Smooth muscle cell (in vitro differentiated cells): ENCODE results near the gene COBL. TPM values are rescaled to one million over a fixed set of nuclear protein-coding genes. Genes with fewer than 3 reads are reported as not detected.

Experiments
- DNase-seq: peaks from one replicate; lab custom pipeline; 2025; ENCODE audit not compliant: unreplicated experiment; lab: John Stamatoyannopoulos, UW
- H2AFZ ChIP-seq: fragments of 200-600 bp; sonication (generic); 2 replicates; pipeline ENCODE4 v1.6.0; 2016; ENCODE audit warnings: antibody characterized with exemption, low read depth, mild to moderate bottlenecking
- H3F3A ChIP-seq: fragments of 200-600 bp; sonication (generic); 2 replicates; pipeline ENCODE4 v1.6.0; 2017; ENCODE audit warnings: antibody characterized with exemption, low read depth
- H3K27ac ChIP-seq: fragments of 200-600 bp; sonication (generic); 2 replicates; pipeline ENCODE4 v1.5.1; 2016; ENCODE audit warnings: low read depth, mild to moderate bottlenecking
- H3K27me3 ChIP-seq: fragments of 200-600 bp; sonication (generic); 2 replicates; pipeline ENCODE4 v1.6.1; 2016; ENCODE audit warnings: low read depth, mild to moderate bottlenecking
- H3K36me3 ChIP-seq: fragments of 200-600 bp; sonication (generic); 2 replicates; pipeline ENCODE4 v1.5.1; 2016; ENCODE audit warnings: low read depth
- H3K4me1 ChIP-seq: fragments of 200-600 bp; sonication (generic); 2 replicates; pipeline ENCODE4 v1.5.1; 2016; ENCODE audit warnings: low read depth
- H3K4me2 ChIP-seq: fragments of 200-600 bp; sonication (generic); 2 replicates; pipeline ENCODE4 v1.6.0; 2016; ENCODE audit warnings: mild to moderate bottlenecking
- H3K4me3 ChIP-seq: fragments of 200-600 bp; sonication (generic); 2 replicates; pipeline ENCODE4 v1.5.1; 2016; ENCODE audit warnings: mild to moderate bottlenecking
- H3K79me2 ChIP-seq: fragments of 200-600 bp; sonication (generic); 2 replicates; pipeline ENCODE4 v1.6.0; 2016; ENCODE audit warnings: low read depth, mild to moderate bottlenecking
- H3K9ac ChIP-seq: fragments of 200-600 bp; sonication (generic); 2 replicates; pipeline ENCODE4 v1.6.0; 2016; ENCODE audit warnings: low read depth
- H3K9me3 ChIP-seq: fragments of 200-600 bp; sonication (generic); replicated peaks from 2 replicates; pipeline ENCODE4 v1.5.1; 2016; ENCODE audit warnings: low read depth
- H4K20me1 ChIP-seq: fragments of 200-600 bp; sonication (generic); 2 replicates; pipeline ENCODE4 v1.6.0; 2016; ENCODE audit warnings: low read depth
- WGBS: methylation state at CpG from one replicate; pipeline ENCODE4 v1.1.7; 2016; ENCODE audit warnings: low lambda C conversion rate; 5-methylcytosine and 5-hydroxymethylcytosine counted together
- polyA plus RNA-seq: library from polyadenylated mRNA; unstranded; fragments of >200 nt; fragmentation: Nextera tagmentation; extraction: Ambion mirVana; gene quantifications from 2 replicates; pipeline ENCODE4 v1.2.1, GENCODE V29; 2016
- total RNA-seq: library from RNA; depleted of rRNA; stranded (reverse); fragments of >200 nt; gene quantifications from 2 replicates; pipeline ENCODE4 v1.2.3, GENCODE V29; 2014
- TF ChIP-seq, protein P1 (sequence below): fragments of 200-600 bp; sonication (generic); IDR thresholded peaks from 2 replicates; pipeline ENCODE4 v1.5.1; 2017; ENCODE audit warnings: borderline replicate concordance, mild to moderate bottlenecking, antibody characterized with exemption; ENCODE audit not compliant: insufficient read depth, poor library complexity, severe bottlenecking

COBL gene
- total and polyA plus RNA-seq, 2 experiments from 2014 or later: 0.47 to 2.8 TPM

DNA sequence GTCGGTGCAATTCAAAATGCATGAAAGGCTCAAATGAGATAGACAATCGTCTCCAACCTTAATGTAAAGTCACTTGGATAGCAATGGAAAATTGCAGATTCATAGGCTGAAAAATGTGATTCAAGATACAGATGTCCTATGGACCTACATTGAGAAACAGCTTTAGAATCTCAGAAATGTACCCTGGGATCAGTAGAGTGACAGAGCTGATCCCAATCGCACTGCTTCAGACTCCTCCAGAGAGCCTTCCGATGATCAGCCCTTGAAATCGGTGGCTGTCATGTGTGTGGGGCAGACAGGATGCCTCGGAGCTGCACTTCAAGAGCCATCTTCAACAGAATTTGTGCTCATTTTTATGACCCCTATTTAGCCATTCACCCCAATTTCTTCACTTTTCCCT is 293.8 kb downstream of the COBL start:
- Histone ChIP-seq H3K9ac (no peak overlapping the region), H3K36me3 (no peaks in the 10 kb centered on the region), H2AFZ (no peak overlapping the region), H3K4me3 (no peak overlapping the region), H3F3A (peaks cover 3% of the 10 kb centered on the region), H3K4me1 (no peaks in the 10 kb centered on the region), H3K79me2 (no peaks in the 10 kb centered on the region), H3K27me3 (no peaks in the 10 kb centered on the region), H3K9me3 (no peaks in the 10 kb centered on the region), H4K20me1 (no peaks in the 10 kb centered on the region), H3K27ac (peak overlapping the region; percentile 89), H3K4me2 (peak overlapping the region; percentile 7)
- no peak for DNase-seq
- WGBS: 86% methylated on average over 6 of the region's 6 CpGs
- TF ChIP-seq, protein P1, sequence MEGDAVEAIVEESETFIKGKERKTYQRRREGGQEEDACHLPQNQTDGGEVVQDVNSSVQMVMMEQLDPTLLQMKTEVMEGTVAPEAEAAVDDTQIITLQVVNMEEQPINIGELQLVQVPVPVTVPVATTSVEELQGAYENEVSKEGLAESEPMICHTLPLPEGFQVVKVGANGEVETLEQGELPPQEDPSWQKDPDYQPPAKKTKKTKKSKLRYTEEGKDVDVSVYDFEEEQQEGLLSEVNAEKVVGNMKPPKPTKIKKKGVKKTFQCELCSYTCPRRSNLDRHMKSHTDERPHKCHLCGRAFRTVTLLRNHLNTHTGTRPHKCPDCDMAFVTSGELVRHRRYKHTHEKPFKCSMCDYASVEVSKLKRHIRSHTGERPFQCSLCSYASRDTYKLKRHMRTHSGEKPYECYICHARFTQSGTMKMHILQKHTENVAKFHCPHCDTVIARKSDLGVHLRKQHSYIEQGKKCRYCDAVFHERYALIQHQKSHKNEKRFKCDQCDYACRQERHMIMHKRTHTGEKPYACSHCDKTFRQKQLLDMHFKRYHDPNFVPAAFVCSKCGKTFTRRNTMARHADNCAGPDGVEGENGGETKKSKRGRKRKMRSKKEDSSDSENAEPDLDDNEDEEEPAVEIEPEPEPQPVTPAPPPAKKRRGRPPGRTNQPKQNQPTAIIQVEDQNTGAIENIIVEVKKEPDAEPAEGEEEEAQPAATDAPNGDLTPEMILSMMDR: no peak

DNA sequence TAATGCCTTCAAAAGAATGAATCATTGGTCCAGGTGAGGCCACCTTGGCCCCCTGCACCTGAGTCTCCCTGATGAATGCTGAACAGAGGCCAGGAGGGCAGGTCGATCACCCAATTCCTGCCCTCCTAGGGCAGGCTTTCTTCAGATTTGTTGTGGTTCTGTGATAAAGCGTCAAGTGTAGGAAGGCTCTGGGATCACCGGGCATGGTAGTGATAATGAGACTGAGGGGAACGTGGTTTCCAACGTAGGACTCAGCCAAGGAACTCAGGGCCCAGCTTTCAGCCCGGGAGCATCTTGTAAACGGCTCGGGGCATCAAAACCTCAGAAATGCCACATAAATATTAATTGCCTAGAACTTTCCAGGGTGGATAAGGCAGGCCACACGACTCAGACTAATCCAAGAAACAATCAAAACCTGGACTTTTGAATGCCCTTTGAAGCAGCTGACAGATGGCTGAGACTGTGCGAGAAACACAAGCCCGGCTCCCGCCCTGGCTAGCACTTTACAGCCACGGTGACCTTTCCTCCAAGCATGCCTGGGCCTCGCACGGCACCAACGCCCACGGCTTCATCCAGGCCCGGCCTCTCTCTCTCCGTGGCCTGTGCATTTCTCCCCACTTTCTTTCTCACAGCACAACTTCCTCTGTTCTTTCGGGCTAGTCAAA is 294.6 kb downstream of the COBL start:
- Histone ChIP-seq H3F3A (peaks cover 3% of the 10 kb centered on the region), H3K36me3 (no peaks in the 10 kb centered on the region), H3K79me2 (no peaks in the 10 kb centered on the region), H4K20me1 (no peaks in the 10 kb centered on the region), H3K4me1 (no peaks in the 10 kb centered on the region), H2AFZ (no peak overlapping the region), H3K27me3 (no peaks in the 10 kb centered on the region), H3K9me3 (no peaks in the 10 kb centered on the region), H3K27ac (peak overlapping the region; percentile 89), H3K4me2 (peak overlapping the region; percentile 7), H3K9ac (peak overlapping the region; percentile 42), H3K4me3 (no peak overlapping the region)
- TF ChIP-seq, protein P1: no peak
- DNase-seq: no peak
- WGBS: 46% methylated on average over 20 of the region's 20 CpGs

DNA sequence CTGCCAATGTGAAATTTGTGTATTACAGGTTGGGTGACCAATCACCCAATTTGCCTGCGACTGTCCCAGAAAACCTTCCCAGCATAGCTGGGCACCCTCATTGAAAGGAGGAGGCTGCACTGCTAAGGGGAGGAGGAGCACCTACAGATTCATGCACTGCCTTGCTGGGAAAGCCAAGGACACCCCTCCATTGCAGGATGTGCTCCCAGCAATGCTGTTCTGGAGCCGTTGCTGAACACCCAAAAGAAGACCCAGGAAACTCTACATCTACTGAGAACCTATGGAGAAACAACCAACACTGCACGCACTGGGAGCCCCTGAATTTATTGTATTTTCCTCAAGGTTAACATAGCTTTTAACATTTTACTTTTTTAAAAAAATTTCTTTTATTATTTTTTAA is 295.7 kb downstream of the COBL start:
- H3K9ac ChIP-seq: peak overlapping the region; percentile 42
- no peaks in the 10 kb centered on the region for H3K36me3 ChIP-seq
- no peaks in the 10 kb centered on the region for H3K4me1 ChIP-seq
- H2AFZ ChIP-seq: no peak overlapping the region
- no peaks in the 10 kb centered on the region for H4K20me1 ChIP-seq
- no peaks in the 10 kb centered on the region for H3K27me3 ChIP-seq
- H3K4me2 ChIP-seq: peak overlapping the region; percentile 20
- H3K79me2 ChIP-seq: no peaks in the 10 kb centered on the region
- no peaks in the 10 kb centered on the region for H3K9me3 ChIP-seq
- DNase-seq: no peak
- TF ChIP-seq, protein P1: no peak
- H3K27ac ChIP-seq: peak overlapping the region; percentile 89
- peaks cover 3% of the 10 kb centered on the region for H3F3A ChIP-seq
- WGBS: 97% methylated on average over 3 of the region's 3 CpGs
- no peak overlapping the region for H3K4me3 ChIP-seq
